ENCODE data around the gene RBM8A. TPM values are rescaled to one million over a fixed set of nuclear protein-coding genes. Genes with fewer than 3 reads are reported as not detected.

The RBM8A gene
- total RNA-seq, 1 donor = 54.3 TPM

DNA sequence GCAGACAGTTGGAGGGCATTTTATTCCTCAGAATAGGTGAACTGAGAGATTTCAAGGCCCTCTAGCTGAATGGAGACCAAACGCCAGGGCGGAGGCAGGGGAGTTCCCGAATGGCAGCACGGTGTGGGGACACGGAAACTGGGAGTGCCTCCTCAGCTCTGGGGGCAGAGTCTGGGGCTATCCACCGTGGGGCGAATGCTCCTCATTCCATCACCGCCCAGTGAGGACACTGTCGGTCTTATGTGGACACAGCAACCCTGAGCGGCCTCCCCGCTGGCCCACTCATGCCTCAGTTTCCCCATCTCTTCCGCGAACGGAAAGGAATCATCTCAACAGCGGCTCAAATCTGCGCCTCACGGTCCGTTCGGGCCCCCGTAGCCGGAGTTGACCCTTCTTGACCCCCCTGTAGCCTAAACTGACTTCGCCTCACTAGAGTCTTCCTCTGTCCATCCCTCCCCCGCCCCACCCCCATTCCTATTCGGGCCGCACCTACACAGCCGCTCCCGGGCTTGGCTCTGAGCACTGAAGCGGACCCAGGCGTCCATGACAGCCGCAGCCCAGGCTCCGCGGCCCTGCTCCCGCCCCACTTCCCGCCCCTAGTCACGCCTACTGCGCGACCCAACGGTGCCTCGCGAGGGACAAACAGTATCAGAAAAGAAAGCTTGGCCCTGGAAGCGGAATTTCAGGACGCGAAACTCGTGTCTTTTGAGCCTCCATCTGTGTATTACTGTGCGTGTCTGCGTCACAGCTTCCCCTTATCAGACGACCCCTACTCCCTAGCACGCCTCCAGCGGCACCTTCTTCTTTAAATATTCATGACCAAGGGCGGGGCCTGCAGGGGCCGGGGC, 8.9 kb downstream of the RBM8A start, which contains the start of gene PEX11B:
PEX11B (minus strand) TSS at position 574 of the 848 bp plus-strand sequence; CDS start at position 545, 29 bp downstream.
- H3K36me3 ChIP-seq (ENCODE audit: insufficient read depth, low read length) = peaks cover 16% of the 10 kb centered on the region
- H3K27me3 ChIP-seq (ENCODE audit: insufficient read depth, low read length) = no peaks in the 10 kb centered on the region
- TF ChIP-seq CTCF (IDR thresholded peaks at IDR 0.05; ENCODE audit: extremely low read depth, low read depth, low read length) = no peak
- H3K79me2 ChIP-seq (ENCODE audit: insufficient read depth, low read length) = peaks cover 22% of the 10 kb centered on the region
- peaks cover 22% of the 10 kb centered on the region for H3K4me1 ChIP-seq (ENCODE audit: insufficient read depth, low read length)
- H2AFZ ChIP-seq (ENCODE audit: low read length) = peak within 1 kb of the TSS; percentile 96
- H3K9me3 ChIP-seq (ENCODE audit: low read depth, low read length) = no peaks in the 10 kb centered on the region
- peak within 1 kb of the TSS; percentile 94 for H3K27ac ChIP-seq (ENCODE audit: low read depth, low read length)
- peak within 1 kb of the TSS; percentile 99 for H3K4me2 ChIP-seq (ENCODE audit: insufficient read depth, low read length)
- peak; percentile 93 for DNase-seq (ENCODE audit: insufficient read length, low spot score, missing footprints)
- peak within 1 kb of the TSS; percentile 85 for H3K4me3 ChIP-seq (ENCODE audit: insufficient read depth, low read length)
- H4K20me1 ChIP-seq (ENCODE audit: insufficient read depth, low read length) = no peaks in the 10 kb centered on the region

DNA sequence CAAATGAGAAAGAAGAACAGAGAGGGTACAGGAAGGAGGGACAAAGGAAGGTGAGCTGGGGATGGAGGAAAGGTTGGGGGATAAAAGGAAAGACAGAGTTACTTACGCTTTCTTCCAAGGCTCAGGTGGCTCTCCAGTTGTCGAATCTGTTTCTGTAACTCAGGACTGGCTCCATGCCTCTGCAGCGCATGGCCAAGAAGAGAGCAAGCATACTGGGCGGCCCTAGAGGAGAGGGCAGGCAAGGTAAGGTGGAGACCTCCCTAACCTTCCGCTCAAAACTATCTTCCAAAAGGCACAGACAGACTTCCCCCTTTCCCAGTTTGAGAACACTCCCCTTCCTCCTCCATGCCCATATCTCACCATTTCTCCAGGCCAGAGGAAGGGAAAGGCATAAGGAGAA, 9.7 kb downstream of the RBM8A start:
- H3K27ac ChIP-seq (ENCODE audit: low read depth, low read length) = peak overlapping the region; percentile 94
- no peak for DNase-seq (ENCODE audit: insufficient read length, low spot score, missing footprints)
- H3K27me3 ChIP-seq (ENCODE audit: insufficient read depth, low read length) = no peaks in the 10 kb centered on the region
- H3K4me3 ChIP-seq (ENCODE audit: insufficient read depth, low read length) = peak overlapping the region; percentile 85
- peak overlapping the region; percentile 96 for H2AFZ ChIP-seq (ENCODE audit: low read length)
- H3K79me2 ChIP-seq (ENCODE audit: insufficient read depth, low read length) = peaks cover 22% of the 10 kb centered on the region
- peaks cover 11% of the 10 kb centered on the region for H3K36me3 ChIP-seq (ENCODE audit: insufficient read depth, low read length)
- H3K4me1 ChIP-seq (ENCODE audit: insufficient read depth, low read length) = peaks cover 22% of the 10 kb centered on the region
- H4K20me1 ChIP-seq (ENCODE audit: insufficient read depth, low read length) = no peaks in the 10 kb centered on the region
- H3K9me3 ChIP-seq (ENCODE audit: low read depth, low read length) = no peaks in the 10 kb centered on the region
- peak overlapping the region; percentile 99 for H3K4me2 ChIP-seq (ENCODE audit: insufficient read depth, low read length)
- no peak for TF ChIP-seq CTCF (IDR thresholded peaks at IDR 0.05; ENCODE audit: extremely low read depth, low read depth, low read length)

GRCh38 chr1:145916745-145917144, 10.5 kb downstream of the RBM8A start:
- H3K4me1 ChIP-seq (ENCODE audit: insufficient read depth, low read length) = peaks cover 22% of the 10 kb centered on the region
- no peaks in the 10 kb centered on the region for H4K20me1 ChIP-seq (ENCODE audit: insufficient read depth, low read length)
- H3K4me3 ChIP-seq (ENCODE audit: insufficient read depth, low read length) = no peak overlapping the region
- no peak overlapping the region for H3K4me2 ChIP-seq (ENCODE audit: insufficient read depth, low read length)
- H3K27ac ChIP-seq (ENCODE audit: low read depth, low read length) = peak overlapping the region; percentile 17
- no peak for TF ChIP-seq CTCF (IDR thresholded peaks at IDR 0.05; ENCODE audit: extremely low read depth, low read depth, low read length)
- H3K9me3 ChIP-seq (ENCODE audit: low read depth, low read length) = no peaks in the 10 kb centered on the region
- peaks cover 22% of the 10 kb centered on the region for H3K79me2 ChIP-seq (ENCODE audit: insufficient read depth, low read length)
- peaks cover 20% of the 10 kb centered on the region for H3K36me3 ChIP-seq (ENCODE audit: insufficient read depth, low read length)
- peak; percentile 58 for DNase-seq (ENCODE audit: insufficient read length, low spot score, missing footprints)
- no peak overlapping the region for H2AFZ ChIP-seq (ENCODE audit: low read length)
- H3K27me3 ChIP-seq (ENCODE audit: insufficient read depth, low read length) = no peaks in the 10 kb centered on the region

DNA sequence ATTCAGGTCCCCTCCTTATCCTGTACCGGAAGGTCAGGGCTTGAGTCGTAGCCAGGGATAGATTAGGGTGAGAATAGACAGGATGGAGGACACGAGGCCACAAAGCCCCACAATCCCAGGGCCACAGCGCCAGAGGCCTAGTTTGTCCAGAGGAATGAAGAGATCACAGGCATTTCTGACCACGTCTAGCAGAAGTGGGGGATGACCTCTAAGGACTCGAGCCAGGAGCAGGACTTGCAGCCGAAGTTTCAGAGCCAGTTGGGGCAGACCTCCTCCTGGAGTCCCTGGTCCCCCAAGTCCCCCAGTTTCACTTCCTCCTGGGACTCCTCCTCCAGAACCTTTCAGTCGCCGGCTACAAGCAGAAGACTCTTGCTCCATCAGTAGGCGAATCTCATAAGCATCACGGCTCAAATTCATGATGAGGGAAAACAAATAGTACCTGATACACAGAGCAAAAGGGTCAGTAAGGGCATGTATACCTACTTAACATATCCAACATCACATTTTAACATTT, 15.1 kb downstream of the RBM8A start:
- peaks cover 16% of the 10 kb centered on the region for H3K79me2 ChIP-seq (ENCODE audit: insufficient read depth, low read length)
- peak; percentile 11 for DNase-seq (ENCODE audit: insufficient read length, low spot score, missing footprints)
- no peaks in the 10 kb centered on the region for H3K27me3 ChIP-seq (ENCODE audit: insufficient read depth, low read length)
- no peak overlapping the region for H2AFZ ChIP-seq (ENCODE audit: low read length)
- H4K20me1 ChIP-seq (ENCODE audit: insufficient read depth, low read length) = no peaks in the 10 kb centered on the region
- H3K4me3 ChIP-seq (ENCODE audit: insufficient read depth, low read length) = no peak overlapping the region
- no peak for TF ChIP-seq CTCF (IDR thresholded peaks at IDR 0.05; ENCODE audit: extremely low read depth, low read depth, low read length)
- no peak overlapping the region for H3K27ac ChIP-seq (ENCODE audit: low read depth, low read length)
- H3K36me3 ChIP-seq (ENCODE audit: insufficient read depth, low read length) = peaks cover 32% of the 10 kb centered on the region
- H3K4me1 ChIP-seq (ENCODE audit: insufficient read depth, low read length) = peaks cover 25% of the 10 kb centered on the region
- H3K9me3 ChIP-seq (ENCODE audit: low read depth, low read length) = no peaks in the 10 kb centered on the region
- no peak overlapping the region for H3K4me2 ChIP-seq (ENCODE audit: insufficient read depth, low read length)

All from osteoblast (primary cell).